ENCODE results near the gene TRIB2.
A peak's percentile ranks its signal among the peaks of the same experiment; 100 is the strongest.

TRIB2 gene

DNA sequence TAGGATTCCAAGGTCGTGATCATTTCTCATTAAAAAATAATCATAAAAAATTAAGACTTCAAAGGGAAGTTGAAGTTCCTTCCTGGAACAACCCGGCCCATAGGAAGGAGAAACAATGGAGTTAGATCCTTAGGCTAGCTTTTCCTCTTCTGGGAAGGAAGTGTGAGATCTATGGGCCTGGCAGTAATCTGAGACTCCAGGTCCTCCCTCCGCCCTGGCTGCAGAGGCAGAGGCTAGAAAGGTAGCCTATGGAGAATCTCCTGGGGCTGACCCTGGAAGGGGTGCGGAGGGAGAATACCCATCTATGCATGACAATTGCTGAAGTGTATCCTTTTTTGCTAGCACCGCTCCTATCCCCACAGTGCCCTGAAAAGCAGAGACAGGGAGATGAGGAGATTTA lies 37.9 kb downstream of the TRIB2 start:
- no peak for DNase-seq

DNA sequence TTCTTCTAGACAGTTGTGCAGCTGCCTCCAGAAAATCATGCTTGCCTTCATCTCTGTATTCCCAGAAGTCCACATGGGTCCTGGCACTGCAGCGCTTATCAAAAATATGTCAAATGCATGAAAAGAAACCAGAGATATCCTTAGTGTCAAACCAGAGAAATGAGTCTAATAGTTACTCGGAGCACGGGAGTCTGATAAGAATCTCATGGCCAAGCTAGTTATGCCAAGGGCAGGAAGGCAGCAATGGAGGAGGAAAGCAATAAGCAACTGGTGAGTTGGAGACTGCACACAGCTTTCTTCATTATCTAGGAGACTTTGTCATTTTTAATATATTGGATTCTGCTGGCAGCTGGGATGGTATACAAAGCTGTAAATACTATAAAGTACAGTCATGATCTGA lies 38.6 kb downstream of the TRIB2 start:
- no peak for DNase-seq

DNA sequence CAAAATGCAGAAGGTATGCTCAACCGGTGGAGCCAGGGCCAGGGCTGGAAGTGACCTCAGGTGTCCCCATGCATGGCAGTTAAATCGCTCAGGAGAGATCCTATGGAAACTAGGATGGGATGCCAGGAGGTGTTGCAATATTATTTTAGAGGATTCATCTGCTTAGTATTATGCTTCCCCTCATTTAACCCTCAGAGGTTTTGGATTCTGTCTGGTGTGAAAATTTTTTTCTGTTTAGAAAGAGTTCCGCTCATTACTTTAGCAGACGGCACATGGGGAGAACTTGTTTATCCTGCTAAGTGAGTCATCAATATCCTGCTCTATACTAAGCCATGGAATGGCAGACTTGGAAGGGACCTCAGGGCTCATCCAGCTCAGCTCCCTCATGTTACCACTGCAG lies 42.5 kb downstream of the TRIB2 start:
- no peak for DNase-seq

DNA sequence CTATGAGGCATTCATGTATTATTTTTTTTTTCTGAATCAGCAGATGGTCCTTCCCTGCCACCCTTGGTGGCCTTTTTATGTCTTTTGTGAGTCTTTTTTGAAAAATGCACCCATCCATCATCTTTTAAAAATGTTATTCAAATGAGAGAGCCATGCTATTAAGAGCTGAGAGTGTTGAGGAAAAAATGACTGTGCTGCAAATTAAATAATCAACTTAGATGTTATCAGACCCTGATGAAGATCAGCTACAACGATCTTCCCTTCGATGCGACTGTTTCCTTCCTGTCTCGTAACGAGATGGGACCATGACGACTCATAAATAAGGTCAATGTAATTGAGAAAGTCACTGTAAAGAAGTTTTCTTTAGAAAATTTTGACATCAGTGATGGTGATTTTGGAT lies 44.4 kb downstream of the TRIB2 start:
- DNase-seq, result peak; percentile 24

DNA sequence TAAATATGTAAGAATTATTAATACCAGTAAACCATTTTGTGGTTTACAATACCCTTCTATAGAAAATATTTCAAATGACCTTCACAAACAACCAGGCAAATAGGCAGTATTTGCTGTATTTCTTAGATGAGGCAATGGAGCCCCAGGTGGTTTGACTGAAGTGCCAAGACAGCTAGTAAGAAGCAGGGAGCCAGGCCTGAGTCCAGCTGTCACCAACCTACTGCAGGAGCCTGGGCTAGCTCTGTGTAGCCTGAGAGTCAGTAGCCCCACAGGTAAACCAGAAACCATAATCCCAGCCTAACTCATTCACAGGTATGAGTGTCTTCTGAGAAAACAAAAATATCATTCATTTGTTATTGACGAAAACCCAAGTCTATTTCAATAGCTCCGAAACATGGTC lies 45.6 kb downstream of the TRIB2 start:
- no peak for DNase-seq

DNA sequence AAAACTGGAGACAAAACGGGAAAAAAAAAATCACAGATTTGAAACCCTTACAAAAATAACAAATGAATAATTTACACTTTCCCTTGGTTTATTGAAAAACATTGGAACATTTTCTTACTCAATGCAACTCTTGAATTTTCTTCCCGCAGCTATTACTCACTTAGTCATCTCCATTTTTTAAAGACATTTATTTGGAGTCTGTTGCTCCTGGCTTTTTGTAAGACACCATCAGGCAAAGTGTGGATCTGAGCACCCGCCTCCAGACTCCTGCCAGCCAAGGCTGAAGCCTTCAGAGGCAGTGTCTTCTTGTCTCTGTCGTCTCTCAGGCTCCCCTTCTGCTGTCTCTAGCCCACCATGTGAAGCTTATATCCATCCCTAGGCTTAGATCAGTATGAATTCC lies 46.2 kb downstream of the TRIB2 start:
- DNase-seq, result no peak

DNA sequence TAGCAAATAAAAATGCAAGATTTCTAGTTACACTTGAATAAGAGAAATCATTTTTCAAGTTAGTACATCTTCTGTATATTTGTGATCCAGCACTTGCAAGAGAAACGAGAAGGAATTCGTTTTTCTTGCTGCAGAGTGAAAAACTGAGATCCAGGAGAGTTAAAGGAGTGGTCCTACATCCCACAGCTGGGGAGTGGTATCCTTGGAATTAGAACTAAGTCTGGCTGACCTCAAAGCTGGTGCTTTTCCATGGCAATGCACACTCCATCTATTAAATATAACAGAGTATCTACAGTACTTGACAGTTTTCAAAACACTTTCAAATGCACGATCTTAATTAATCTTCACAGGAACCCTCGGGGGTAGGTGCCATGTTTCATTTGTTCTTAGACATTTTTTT lies 46.8 kb downstream of the TRIB2 start:
- DNase-seq, result no peak

DNA sequence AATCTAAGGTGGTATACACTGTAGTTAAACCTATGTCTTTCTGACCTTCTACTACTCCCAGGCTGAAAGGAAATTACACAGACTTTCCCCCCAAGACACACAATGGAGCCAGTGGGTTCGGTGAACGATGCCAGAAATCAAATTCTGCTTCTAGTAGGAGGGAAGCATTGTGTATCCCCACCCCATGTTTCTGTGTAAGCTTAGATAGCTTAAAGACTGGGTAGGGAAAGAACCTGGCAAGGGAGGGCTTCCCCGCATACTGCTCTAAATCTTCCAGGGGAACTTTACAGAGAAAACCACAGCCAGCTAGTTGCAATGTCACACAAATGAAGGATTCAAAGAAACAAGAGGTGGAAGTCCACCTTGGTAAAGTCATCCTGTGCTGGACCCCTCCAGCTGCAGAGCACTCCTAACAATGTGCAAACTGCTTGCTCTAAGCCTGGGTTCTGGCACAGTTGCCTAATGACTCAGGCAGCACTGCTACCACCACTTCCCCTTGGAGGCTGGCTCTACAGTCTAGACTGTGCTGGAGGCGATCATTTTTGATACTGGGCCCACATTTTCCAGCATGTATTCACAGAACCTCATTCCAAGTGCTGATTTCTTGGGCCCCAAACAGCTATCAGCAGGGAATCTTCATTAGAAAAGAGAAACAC lies 47.5 kb downstream of the TRIB2 start:
- DNase-seq, result no peak

DNA sequence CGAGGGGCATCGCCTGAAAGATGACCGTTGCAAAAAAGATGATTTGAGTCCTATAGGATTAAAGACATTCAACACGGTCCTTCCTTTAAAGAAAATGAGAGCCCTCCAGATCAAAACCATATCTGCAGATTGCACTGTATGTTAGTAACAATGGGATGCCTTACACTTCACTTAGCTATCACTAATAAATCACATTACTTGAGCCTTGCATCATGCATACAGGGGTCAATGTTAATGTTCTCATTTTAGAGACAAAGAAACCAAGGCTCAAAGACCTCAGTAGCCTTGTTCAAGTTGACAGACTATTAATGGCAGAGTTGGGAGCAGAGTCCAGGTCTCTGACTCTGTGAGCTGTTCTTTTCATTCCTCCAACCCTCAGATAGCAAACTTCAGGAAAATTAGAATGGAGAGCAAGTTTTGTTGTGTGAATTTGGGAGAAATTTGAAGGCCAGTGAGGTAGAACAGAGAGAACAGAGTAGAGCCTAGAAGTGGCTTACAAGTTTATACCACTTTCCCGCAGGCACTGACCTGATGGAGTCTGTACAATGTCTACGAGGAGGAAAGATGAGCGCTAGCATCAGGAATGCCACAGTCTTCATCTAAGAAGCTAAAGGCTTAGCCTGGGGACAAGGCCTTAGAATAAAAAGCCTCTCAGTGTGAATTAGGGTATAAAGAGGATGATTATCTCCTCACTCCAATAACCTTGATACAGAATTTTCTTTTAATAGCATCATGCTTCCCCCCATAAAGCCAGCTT lies 48.3 kb downstream of the TRIB2 start:
- no peak for DNase-seq

DNA sequence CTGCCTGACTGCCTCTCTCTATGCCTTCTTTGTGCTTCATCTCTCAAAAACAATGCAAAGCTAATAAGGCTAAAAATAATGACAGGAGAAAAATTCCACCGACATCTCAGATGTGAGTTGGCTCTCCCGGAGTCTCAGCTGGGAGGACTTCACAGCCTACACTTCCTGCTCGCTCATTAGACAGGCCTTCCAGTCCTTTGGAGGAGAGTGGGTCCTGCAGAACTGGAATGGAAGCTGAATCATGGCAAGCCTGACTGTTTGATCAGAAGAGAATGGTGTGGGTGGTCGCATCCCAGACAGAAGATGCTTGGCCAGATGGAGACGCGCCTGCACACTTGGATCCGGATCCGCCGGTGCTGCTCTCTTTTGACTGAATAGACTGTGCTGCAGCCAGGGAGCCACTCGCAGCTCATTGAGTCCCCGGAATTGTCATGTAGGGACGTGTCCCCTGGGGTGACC lies 49.7 kb downstream of the TRIB2 start:
- no peak for DNase-seq

DNA sequence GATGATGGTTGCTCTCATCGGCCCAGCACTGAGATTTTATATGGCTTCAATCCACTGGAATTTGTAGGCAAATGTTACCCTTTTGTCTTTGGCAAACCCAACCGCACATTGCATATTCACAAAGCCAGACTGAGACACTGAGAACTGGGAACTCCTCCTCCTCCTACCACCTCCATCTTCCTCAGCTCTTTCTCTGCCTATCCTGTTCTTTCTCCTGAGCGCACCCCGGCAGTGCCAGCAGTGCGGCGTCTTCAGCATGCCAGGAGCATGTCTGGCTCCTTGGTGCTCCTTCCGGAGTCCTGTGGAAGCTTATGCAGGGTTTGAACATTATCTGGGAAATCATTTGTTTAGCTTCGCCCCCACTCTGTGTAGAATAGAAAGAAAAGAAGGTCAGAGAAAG lies 50.8 kb downstream of the TRIB2 start:
- no peak for DNase-seq

DNA sequence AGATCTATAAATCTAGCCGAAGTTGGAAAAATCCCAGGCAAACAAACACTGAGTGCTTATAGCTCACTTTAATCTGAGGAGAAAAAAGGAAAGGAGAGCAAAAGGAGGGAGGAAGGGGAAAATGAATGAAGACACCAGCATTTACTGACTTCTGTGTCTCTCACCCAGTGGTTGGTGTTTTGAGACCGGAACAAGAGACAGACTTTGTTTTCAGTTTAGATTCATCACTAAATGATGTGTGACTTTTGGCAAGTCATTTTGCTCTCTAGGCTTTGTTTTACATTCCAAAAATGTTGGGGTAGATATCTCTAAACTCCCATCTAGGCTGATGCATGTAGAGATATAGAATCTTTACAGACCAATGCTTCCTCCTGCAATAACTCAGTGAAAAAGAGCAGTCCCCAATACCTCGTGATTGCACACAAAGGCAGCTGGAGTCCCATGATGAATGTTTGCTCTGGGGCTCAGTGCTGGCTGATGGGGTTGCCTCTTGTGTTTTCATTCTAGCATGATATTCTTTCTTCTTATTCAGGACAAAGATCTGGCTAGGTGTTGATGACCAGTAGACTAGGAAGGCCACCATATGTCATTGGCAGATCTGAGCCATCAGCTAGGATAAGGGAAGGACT lies 51.4 kb downstream of the TRIB2 start:
- DNase-seq, result no peak

DNA sequence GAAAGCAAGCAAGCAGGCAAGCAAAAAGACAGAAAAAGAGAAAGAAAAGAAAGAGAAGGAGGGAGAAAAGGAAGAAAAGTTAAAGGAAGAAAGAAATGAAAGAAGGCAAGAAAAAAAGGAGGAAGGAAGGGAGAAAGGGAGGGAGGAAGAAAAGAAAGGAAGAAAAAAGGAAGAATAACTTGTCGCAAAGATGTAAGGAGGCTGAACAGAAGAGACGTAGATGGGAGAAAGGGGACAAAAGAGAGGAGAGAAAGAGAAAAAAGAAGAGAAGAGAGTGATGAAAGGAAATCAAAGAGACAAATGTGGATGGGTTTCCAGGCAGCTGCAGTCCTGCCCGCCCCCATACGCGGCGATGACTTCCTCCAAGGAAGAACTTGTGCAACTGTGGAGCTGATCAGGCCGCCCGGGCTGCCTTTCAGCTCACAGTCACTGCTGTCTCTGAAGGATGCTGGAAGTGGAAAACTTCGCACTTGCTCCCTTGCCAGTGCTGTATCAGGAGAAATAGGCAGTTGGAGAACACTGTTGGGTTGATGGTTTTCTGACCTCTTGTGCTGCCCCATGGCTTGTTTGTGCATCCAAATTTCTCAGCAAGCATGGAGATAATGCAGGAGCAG lies 52.9 kb downstream of the TRIB2 start:
- no peak for DNase-seq

DNA sequence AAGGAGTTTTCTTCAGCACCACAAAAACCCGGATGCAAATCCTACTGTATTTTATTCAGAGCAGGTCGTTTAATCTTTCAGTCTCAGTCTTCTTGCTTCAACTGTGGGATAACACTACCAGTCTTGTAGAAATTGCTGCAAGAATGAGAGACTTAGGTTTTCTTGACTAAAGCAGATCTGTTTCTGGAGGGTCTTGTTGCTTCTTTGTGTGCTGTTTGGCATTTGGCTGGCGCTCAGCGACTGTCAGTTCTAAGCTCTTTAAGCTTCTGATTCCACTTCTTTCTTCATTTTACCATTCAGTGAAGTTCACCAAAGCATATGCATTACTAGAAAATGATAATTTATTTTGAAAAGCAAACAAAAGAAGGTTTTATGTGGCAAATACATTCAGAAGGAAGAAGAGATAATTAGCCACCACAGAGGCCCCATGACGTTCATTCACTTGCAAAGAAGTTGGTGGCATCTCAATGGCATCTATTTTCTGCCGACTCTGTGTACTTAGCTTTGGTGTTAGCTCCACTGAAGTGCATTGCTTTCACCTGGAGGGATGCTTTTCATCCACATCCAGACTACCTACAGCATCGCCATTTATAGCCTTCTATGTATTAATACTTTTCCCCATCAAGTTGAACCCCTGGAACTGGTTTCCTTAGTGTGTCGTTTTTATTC lies 53.7 kb downstream of the TRIB2 start:
- DNase-seq, result no peak

DNA sequence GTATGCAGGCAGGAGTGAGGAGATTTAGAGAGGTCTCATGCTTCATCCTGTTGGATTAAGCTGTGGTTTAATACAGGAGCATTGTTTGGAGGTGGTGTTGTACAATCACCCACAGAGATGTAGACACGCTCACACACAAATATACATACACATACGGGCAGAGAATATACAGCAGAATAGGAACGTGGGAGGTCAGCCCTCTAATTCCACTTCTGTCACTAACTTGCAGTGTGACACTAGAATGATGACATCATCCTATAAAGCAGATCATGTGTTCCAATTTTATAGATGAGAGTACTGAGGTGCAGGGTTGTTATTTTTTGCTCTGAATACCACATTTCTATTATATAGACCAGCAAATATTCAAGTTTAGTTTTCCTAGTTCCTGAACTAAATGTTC lies 54.4 kb downstream of the TRIB2 start:
- no peak for DNase-seq

DNA sequence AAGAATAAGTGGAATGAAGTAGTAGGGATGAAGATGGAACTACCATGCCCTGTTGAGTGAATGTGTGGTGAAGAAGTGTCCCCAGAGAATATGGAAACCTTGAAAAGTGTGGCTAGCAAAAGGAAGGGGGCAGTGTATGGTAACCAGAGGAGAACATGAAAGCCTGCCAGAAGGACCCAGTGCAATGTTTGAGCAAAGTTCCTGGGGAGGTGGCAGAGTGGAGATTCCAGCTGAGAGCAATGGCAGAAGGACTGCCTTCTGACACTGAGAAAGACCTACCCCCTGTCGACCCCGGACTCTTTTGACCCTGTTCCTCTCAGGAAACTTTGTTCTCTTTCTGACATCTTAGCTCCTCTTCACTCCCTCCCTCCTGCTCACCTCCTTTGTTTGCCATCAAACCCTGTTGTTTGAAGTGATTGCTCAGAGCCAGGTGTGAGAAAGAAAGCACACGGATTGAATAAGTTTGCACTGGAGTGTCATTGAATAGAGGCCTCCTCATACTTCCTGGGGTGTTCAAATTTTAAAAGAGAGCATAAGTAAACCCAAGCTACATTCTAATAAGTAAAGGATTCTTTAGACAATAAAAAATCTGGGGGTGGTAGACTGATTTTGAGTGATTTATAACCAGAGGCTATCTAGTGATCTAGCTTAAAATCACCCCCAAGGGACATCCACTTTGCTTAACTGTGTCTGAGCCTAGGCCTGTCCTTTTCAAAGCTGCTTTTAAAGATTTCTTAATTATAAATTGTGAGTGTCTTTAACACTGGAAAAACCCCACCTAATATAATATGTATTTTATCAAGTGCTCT lies 57.1 kb downstream of the TRIB2 start:
- DNase-seq, result no peak

DNA sequence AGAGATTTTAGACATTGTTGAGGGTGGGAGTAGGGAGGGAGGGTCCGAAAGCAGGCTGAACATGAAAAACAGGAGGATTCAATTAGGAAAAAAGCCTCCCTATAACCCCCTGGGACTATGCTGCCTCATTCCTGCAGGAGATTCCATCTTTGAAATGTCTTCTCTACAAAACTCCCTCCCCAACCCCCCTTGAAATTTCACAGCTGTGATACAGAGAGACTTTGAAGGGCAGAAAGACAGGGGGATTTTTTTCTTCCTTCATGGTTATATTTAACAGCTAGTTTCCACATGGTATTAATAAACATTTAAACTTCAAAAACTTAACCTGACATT lies 57.6 kb downstream of the TRIB2 start:
- no peak for DNase-seq

DNA sequence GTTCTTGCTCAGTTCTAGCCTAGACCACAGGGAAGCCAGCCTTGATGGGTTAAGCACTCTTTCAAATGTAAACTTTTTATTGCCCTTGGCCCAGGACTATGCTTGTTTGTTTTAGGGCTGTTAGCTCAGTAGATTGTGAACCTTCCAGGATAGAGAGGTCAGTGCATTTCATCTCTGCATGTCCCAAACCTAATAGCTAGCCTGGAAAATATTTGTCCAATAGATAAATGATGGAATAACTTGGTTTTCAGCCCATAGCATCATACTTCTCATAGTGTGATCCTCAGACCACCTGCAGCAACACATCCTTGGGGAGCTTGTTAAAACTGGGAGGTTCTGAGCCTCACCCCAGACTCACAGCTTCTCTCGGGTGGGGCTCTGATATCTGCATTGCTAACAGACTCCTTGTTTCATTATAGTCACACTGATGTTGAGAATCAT lies 59.8 kb downstream of the TRIB2 start:
- DNase-seq, result no peak

DNA sequence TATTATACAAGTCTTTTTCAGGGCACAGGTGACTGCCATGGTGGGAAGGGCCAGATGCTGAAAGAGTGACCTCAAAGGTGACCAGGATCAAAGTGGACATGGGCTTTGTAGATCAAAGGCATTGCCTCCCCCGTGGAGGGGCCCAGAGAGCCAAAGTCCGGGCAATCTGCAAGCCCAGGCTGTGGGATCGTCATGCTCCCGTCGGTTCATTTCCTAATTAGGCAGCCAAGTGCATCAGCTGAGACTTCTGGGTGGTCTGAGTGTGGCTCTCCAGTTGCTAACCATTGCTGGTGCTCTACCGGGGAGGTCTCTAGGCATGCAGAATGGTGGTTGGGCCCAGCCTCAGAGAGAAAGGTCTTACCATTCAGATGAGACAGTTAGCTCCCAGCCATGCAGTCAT lies 61.6 kb downstream of the TRIB2 start:
- DNase-seq, result no peak

DNA sequence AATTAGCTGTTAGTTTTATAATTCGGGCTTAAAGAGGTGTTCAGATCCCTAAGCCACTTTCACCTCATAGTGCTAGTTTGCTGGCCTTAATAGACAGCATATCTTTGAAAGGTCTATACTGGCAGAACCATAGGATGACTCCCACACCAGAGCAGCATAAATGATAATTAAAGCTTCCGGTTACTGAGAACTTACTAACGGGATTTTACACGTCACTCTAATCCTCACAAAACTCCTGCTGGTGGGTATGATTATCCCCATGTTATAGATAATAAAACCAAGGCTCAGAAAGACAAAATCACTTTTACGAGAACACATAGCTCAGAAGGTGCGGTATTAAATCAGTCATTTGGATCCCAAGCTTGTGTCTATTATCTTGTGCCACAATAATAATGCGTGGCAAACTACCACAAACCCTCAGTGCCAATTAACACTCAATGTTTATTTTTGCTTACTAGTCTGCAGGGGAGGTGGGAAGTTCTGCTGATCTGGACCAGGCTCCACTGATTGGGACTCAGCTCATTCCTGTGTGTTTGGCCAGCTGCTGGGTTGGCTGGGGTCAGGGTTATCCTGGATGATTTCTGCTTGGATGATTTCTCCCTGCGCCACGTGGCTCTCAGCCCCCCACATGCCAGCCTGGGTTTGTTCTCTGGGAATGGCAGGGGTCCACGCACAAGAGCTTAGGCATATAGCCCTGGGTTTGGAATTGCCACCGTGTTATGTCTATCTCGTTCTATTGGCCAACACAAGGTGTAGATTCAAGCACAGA lies 62.3 kb downstream of the TRIB2 start:
- DNase-seq, result no peak

DNA sequence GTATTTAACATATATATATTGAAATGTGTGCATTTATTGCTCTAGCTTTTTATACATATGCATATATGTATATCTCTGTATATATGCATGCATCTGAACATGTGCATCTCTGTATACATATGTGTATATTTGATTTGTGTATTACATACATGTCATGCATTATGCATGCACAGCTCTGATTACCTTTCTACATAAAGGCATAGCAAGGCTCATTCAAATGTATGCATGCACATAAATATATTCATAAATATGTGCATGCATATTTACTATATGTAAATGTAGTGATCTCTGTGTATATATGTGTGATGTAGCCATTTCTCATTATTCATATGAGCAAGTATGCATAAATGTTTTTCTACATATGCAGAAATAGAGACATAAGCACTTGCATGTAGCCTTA lies 64.6 kb downstream of the TRIB2 start:
- DNase-seq, result no peak
